Neural crest cell (in vitro differentiated cells): ENCODE results near the gene MDC1. TPM values are rescaled to one million over a fixed set of nuclear protein-coding genes. Genes with fewer than 3 reads are reported as not detected.

Source experiments
- DNase-seq: peaks from one replicate; pipeline ENCODE4 v3.0.0; 2021; ENCODE audit warnings: low read depth, mixed read lengths, low spot score
- H3K27ac Mint-ChIP-seq: one replicate; pipeline ENCODE4 v1.8.0; 2021; ENCODE audit warnings: mild to moderate bottlenecking, mixed read lengths; ENCODE audit not compliant: unreplicated experiment
- H3K27me3 Mint-ChIP-seq: 2 replicates; pipeline ENCODE4 v1.8.0; 2021; ENCODE audit warnings: low read depth, mild to moderate bottlenecking, mixed read lengths
- H3K36me3 Mint-ChIP-seq: 2 replicates; pipeline ENCODE4 v1.8.0; 2021; ENCODE audit warnings: low read depth, mild to moderate bottlenecking, mixed read lengths
- H3K4me1 Mint-ChIP-seq: 2 replicates; pipeline ENCODE4 v1.8.0; 2021; ENCODE audit warnings: mixed read lengths
- H3K4me3 Mint-ChIP-seq: one replicate; pipeline ENCODE4 v1.8.0; 2021; ENCODE audit warnings: mild to moderate bottlenecking, mixed read lengths
- H3K9me3 Mint-ChIP-seq: 2 replicates; pipeline ENCODE4 v1.8.0; 2021; ENCODE audit warnings: mixed read lengths
- CTCF ChIP-seq: fragments of 200-600 bp; sonication (generic); conservative IDR thresholded peaks from 2 replicates; pipeline ENCODE4 v1.5.0; 2021; ENCODE audit warnings: antibody characterized with exemption, mild to moderate bottlenecking
- total RNA-seq: library from RNA; stranded (reverse); gene quantifications from 2 replicates; pipeline ENCODE4 v1.2.1, GENCODE V29; 2021

The MDC1 gene
- total RNA-seq, 1 donor from 2014 or later, result 104 TPM

GRCh38 chr6:30700340-30700739, 16.7 kb downstream of the MDC1 start:
- peak overlapping the region; percentile 71 for H3K27ac Mint-ChIP-seq
- no peaks in the 10 kb centered on the region for H3K27me3 Mint-ChIP-seq
- no peak for TF ChIP-seq CTCF
- peaks cover 29% of the 10 kb centered on the region for H3K36me3 Mint-ChIP-seq
- no peak for DNase-seq
- H3K9me3 Mint-ChIP-seq, result no peaks in the 10 kb centered on the region
- no peaks in the 10 kb centered on the region for H3K4me1 Mint-ChIP-seq
- H3K4me3 Mint-ChIP-seq, result no peak overlapping the region

DNA sequence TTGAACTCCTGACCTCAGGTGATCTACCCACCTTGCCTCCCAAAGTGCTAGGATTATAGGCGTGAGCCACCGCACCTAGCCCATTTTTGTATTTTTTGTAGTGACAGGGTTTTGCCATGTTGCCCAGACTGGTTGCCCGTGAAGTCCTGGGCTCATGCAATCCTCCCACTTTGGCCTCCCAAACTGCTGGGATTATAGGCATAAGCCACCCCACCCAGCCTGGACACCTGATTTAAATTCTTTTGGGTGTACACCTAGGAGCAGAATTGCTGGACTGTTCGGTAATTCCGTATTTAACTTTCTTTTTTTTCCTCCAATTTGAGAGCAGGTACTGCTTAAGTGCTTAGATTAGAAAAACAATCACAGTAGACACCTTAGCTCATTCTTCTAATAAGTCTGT, 20.6 kb downstream of the MDC1 start:
- peaks cover 3% of the 10 kb centered on the region for H3K36me3 Mint-ChIP-seq
- H3K4me3 Mint-ChIP-seq, result no peak overlapping the region
- H3K27ac Mint-ChIP-seq, result no peak overlapping the region
- H3K9me3 Mint-ChIP-seq, result peaks cover 2% of the 10 kb centered on the region
- H3K4me1 Mint-ChIP-seq, result peaks cover 8% of the 10 kb centered on the region
- DNase-seq, result no peak
- no peak for TF ChIP-seq CTCF
- H3K27me3 Mint-ChIP-seq, result no peaks in the 10 kb centered on the region

DNA sequence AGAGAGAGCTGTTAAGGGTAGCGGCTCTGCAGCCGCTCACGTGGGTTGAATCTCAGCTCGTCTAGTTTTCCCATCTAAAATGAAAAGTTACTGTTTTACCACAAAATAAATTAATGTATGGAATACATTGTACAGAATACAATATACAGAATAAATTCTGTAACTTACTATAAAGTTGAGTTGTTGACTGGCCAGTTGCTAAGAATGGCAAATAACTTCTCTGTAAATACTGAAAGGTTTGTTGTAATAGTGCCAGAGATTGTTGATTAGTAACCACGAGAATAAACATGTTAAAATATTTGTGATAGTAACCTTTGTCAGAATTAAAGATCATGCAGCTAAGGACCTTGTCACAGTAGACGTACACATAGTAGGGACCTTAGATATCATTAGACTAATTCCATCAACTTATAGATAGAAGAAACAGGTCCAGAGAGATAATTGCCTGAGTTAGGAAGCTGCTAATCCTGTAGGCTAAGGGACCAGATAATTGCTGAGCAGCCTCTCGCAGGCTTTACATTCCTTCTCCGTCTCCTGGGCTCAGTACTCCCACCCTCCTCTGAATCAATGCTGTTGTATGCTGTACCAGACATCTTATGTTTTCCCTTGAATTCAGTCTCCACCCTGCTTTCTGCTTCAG, 25.8 kb downstream of the MDC1 start:
- Mint-ChIP-seq H3K36me3 (no peaks in the 10 kb centered on the region), H3K4me3 (peak overlapping the region; percentile 86), H3K9me3 (peaks cover 2% of the 10 kb centered on the region), H3K4me1 (peaks cover 47% of the 10 kb centered on the region), H3K27ac (peak overlapping the region; percentile 73), H3K27me3 (no peaks in the 10 kb centered on the region)
- TF ChIP-seq CTCF, result no peak
- no peak for DNase-seq

GRCh38 chr6:30690403-30691207, 26.5 kb downstream of the MDC1 start, which contains the start of gene NRM:
NRM (minus strand) TSS chr6:30690984; CDS start chr6:30690974, 10 bp downstream.
- H3K4me1 Mint-ChIP-seq, result peaks cover 55% of the 10 kb centered on the region

GRCh38 chr6:30689985-30690384, 27.1 kb downstream of the MDC1 start:
- Mint-ChIP-seq H3K27me3 (no peaks in the 10 kb centered on the region), H3K4me1 (peaks cover 61% of the 10 kb centered on the region), H3K27ac (peak overlapping the region; percentile 96), H3K36me3 (no peaks in the 10 kb centered on the region), H3K9me3 (peaks cover 1% of the 10 kb centered on the region), H3K4me3 (peak overlapping the region; percentile 96)
- TF ChIP-seq CTCF, result no peak
- no peak for DNase-seq

More at GRCh38 chr6:30690403-30691207, 26.5 kb downstream of the MDC1 start, which contains the start of gene NRM:
- Mint-ChIP-seq H3K27ac (peak within 1 kb of the TSS; percentile 96), H3K4me3 (peak within 1 kb of the TSS; percentile 96), H3K27me3 (no peaks in the 10 kb centered on the region), H3K36me3 (no peaks in the 10 kb centered on the region), H3K9me3 (peaks cover 2% of the 10 kb centered on the region)
- no peak for TF ChIP-seq CTCF
- DNase-seq, result peak; percentile 75
